ENCODE data around the gene WFDC8. TPM values are rescaled to one million over a fixed set of nuclear protein-coding genes. Genes with fewer than 3 reads are reported as not detected.

WFDC8 gene
- total RNA-seq, 1 experiment from 2014 or later, result not detected

GRCh38 chr20:45523821-45524220, 55.3 kb downstream of the WFDC8 start (continued):
- TF ChIP-seq CBFB (CRISPR knock-in tag; IDR thresholded peaks at IDR 0.05; ENCODE audit: low read depth) (no peak), ATF6 (CRISPR knock-in tag; IDR thresholded peaks at IDR 0.05) (no peak), ETV6 (CRISPR knock-in tag; IDR thresholded peaks at IDR 0.05) (no peak), GTF2I (CRISPR knock-in tag; conservative IDR thresholded peaks at IDR 0.05) (no peak), AR (CRISPR knock-in tag; IDR thresholded peaks at IDR 0.05) (no peak), KAT7 (CRISPR knock-in tag; IDR thresholded peaks at IDR 0.05; ENCODE audit: borderline replicate concordance) (no peak), ZBTB21 (CRISPR knock-in tag; IDR thresholded peaks at IDR 0.05; ENCODE audit: borderline replicate concordance) (no peak)
- TF ChIP-seq, protein P1, sequence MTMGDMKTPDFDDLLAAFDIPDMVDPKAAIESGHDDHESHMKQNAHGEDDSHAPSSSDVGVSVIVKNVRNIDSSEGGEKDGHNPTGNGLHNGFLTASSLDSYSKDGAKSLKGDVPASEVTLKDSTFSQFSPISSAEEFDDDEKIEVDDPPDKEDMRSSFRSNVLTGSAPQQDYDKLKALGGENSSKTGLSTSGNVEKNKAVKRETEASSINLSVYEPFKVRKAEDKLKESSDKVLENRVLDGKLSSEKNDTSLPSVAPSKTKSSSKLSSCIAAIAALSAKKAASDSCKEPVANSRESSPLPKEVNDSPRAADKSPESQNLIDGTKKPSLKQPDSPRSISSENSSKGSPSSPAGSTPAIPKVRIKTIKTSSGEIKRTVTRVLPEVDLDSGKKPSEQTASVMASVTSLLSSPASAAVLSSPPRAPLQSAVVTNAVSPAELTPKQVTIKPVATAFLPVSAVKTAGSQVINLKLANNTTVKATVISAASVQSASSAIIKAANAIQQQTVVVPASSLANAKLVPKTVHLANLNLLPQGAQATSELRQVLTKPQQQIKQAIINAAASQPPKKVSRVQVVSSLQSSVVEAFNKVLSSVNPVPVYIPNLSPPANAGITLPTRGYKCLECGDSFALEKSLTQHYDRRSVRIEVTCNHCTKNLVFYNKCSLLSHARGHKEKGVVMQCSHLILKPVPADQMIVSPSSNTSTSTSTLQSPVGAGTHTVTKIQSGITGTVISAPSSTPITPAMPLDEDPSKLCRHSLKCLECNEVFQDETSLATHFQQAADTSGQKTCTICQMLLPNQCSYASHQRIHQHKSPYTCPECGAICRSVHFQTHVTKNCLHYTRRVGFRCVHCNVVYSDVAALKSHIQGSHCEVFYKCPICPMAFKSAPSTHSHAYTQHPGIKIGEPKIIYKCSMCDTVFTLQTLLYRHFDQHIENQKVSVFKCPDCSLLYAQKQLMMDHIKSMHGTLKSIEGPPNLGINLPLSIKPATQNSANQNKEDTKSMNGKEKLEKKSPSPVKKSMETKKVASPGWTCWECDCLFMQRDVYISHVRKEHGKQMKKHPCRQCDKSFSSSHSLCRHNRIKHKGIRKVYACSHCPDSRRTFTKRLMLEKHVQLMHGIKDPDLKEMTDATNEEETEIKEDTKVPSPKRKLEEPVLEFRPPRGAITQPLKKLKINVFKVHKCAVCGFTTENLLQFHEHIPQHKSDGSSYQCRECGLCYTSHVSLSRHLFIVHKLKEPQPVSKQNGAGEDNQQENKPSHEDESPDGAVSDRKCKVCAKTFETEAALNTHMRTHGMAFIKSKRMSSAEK (CRISPR knock-in tag; IDR thresholded peaks at IDR 0.05; ENCODE audit: borderline replicate concordance), result no peak
- TF ChIP-seq, protein P2, sequence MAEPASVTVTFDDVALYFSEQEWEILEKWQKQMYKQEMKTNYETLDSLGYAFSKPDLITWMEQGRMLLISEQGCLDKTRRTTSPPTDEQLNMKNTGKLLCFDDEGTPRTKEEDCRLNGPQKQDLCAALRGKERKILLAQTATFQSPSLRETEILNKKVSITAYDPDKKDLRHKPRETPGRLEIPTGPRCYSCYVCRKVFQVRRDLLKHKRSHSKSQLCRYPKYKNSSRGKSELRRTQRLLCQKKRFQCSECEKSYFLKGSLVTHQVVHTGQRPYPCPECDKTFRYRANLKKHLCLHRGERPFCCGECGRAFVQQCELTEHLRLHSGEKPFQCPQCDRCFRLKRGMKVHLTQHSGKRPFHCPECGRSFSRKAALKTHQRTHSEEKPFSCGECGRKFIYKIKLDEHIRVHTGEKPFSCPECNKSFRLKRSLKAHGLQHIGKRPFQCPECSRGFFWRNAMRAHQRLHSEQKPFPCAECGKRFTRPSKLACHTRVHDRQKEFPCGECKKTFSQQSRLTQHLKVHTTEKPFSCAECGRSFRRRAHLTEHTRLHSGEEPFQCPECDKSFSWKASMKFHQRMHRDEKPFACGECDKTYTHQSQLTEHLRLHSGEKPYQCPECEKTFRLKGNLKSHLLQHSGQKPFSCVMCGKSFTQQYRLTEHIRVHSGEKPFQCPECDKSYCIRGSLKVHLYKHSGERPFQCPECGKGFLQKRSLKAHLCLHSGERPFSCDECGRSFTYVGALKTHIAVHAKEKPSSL (CRISPR knock-in tag; conservative IDR thresholded peaks at IDR 0.05), result no peak

GRCh38 chr20:45518282-45518681, 60.8 kb downstream of the WFDC8 start:
- Mint-ChIP-seq H3K27ac (no peak overlapping the region), H3K36me3 (no peaks in the 10 kb centered on the region), H3K4me3 (no peak overlapping the region), H3K9me3 (peaks cover 8% of the 10 kb centered on the region; the same call in 1 of the 2 replicates), H3K27me3 (ENCODE audit: low read depth) (no peaks in the 10 kb centered on the region; the same call in 1 of the 2 replicates), H3K4me1 (no peaks in the 10 kb centered on the region)
- CTCF ChIA-PET, result interaction anchor here (1.4 to 1.6 kb wide), 2 partner anchors 20 to 195 kb away, joined by 4 to 6 read pairs; no protein-coding TSS in a partner anchor
- ATAC-seq (no peak), DNase-seq (ENCODE audit: low spot score) (no peak)
- POLR2A ChIA-PET, result no interaction called here
- TF ChIP-seq FOXP1 (CRISPR knock-in tag; IDR thresholded peaks at IDR 0.05; ENCODE audit: borderline replicate concordance) (no peak), HMGA2 (CRISPR knock-in tag; IDR thresholded peaks at IDR 0.05) (no peak), GABPB1 (CRISPR knock-in tag; IDR thresholded peaks at IDR 0.05) (no peak), EMX1 (CRISPR knock-in tag; IDR thresholded peaks at IDR 0.05) (no peak), ZSCAN18 (CRISPR knock-in tag; IDR thresholded peaks at IDR 0.05) (no peak), ZNF512 (CRISPR knock-in tag; IDR thresholded peaks at IDR 0.05; ENCODE audit: borderline replicate concordance) (no peak)
- TF ChIP-seq, protein P3, sequence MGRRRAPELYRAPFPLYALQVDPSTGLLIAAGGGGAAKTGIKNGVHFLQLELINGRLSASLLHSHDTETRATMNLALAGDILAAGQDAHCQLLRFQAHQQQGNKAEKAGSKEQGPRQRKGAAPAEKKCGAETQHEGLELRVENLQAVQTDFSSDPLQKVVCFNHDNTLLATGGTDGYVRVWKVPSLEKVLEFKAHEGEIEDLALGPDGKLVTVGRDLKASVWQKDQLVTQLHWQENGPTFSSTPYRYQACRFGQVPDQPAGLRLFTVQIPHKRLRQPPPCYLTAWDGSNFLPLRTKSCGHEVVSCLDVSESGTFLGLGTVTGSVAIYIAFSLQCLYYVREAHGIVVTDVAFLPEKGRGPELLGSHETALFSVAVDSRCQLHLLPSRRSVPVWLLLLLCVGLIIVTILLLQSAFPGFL (CRISPR knock-in tag; IDR thresholded peaks at IDR 0.05; ENCODE audit: borderline replicate concordance), result no peak
- TF ChIP-seq, protein P4, sequence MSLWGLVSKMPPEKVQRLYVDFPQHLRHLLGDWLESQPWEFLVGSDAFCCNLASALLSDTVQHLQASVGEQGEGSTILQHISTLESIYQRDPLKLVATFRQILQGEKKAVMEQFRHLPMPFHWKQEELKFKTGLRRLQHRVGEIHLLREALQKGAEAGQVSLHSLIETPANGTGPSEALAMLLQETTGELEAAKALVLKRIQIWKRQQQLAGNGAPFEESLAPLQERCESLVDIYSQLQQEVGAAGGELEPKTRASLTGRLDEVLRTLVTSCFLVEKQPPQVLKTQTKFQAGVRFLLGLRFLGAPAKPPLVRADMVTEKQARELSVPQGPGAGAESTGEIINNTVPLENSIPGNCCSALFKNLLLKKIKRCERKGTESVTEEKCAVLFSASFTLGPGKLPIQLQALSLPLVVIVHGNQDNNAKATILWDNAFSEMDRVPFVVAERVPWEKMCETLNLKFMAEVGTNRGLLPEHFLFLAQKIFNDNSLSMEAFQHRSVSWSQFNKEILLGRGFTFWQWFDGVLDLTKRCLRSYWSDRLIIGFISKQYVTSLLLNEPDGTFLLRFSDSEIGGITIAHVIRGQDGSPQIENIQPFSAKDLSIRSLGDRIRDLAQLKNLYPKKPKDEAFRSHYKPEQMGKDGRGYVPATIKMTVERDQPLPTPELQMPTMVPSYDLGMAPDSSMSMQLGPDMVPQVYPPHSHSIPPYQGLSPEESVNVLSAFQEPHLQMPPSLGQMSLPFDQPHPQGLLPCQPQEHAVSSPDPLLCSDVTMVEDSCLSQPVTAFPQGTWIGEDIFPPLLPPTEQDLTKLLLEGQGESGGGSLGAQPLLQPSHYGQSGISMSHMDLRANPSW (CRISPR knock-in tag; conservative IDR thresholded peaks at IDR 0.05; ENCODE audit: low read depth), result no peak
